ENCODE results near the gene PON2.
"Not testable (repeated sequence)": the region's sequence is repeated elsewhere in the genome, so short reads cannot be mapped to it uniquely, and the experiment has no call there.

PON2 gene

GRCh38 chr7:95469187-95469586 is 34.4 kb upstream of the PON2 start:
- Histone ChIP-seq H3K9me3 (ENCODE audit: insufficient read depth, low read length) (no peaks in the 10 kb centered on the region), H4K20me1 (ENCODE audit: low read depth, low read length) (no peaks in the 10 kb centered on the region), H2AFZ (ENCODE audit: low read depth, low read length, severe bottlenecking) (no peak overlapping the region), H3K79me2 (ENCODE audit: insufficient read depth, low read length) (no peaks in the 10 kb centered on the region), H3K27me3 (ENCODE audit: low read length) (no peaks in the 10 kb centered on the region), H3K36me3 (ENCODE audit: low read length) (no peaks in the 10 kb centered on the region), H3K4me3 (ENCODE audit: insufficient read depth, low read length, poor library complexity, severe bottlenecking) (no peak overlapping the region), H3K27ac (ENCODE audit: low read depth, low read length) (no peak overlapping the region), H3K4me2 (ENCODE audit: low read depth, low read length, poor library complexity, severe bottlenecking) (no peak overlapping the region), H3K9me2 (replicated peaks; ENCODE audit: insufficient read depth, low read length) (no peaks in the 10 kb centered on the region), H3K9ac (ENCODE audit: low read length) (no peak overlapping the region), H3F3A (ENCODE audit: insufficient read depth) (no peaks in the 10 kb centered on the region)
- TF ChIP-seq CTCF (IDR thresholded peaks at IDR 0.05; ENCODE audit: insufficient read depth, low read length, poor library complexity, severe bottlenecking) (no peak), EZH2phosphoT487 (conservative IDR thresholded peaks at IDR 0.05; ENCODE audit: low read length) (no peak)

- Histone ChIP-seq H3K36me3 (ENCODE audit: low read length) (no peaks in the 10 kb centered on the region), H2AFZ (ENCODE audit: low read depth, low read length, severe bottlenecking) (no peak overlapping the region), H3K9me3 (ENCODE audit: insufficient read depth, low read length) (no peaks in the 10 kb centered on the region), H3K9ac (ENCODE audit: low read length) (no peak overlapping the region), H3F3A (ENCODE audit: insufficient read depth) (no peaks in the 10 kb centered on the region), H3K27ac (ENCODE audit: low read depth, low read length) (no peak overlapping the region), H4K20me1 (ENCODE audit: low read depth, low read length) (no peaks in the 10 kb centered on the region), H3K4me2 (ENCODE audit: low read depth, low read length, poor library complexity, severe bottlenecking) (no peak overlapping the region), H3K4me3 (ENCODE audit: insufficient read depth, low read length, poor library complexity, severe bottlenecking) (no peak overlapping the region), H3K79me2 (ENCODE audit: insufficient read depth, low read length) (no peaks in the 10 kb centered on the region), H3K27me3 (ENCODE audit: low read length) (no peaks in the 10 kb centered on the region), H3K9me2 (replicated peaks; ENCODE audit: insufficient read depth, low read length) (no peaks in the 10 kb centered on the region)
- TF ChIP-seq CTCF (IDR thresholded peaks at IDR 0.05; ENCODE audit: insufficient read depth, low read length, poor library complexity, severe bottlenecking): no peak
- no peak for TF ChIP-seq EZH2phosphoT487 (conservative IDR thresholded peaks at IDR 0.05; ENCODE audit: low read length)
Observed at GRCh38 chr7:95467912-95468607, 33.2 kb upstream of the PON2 start.

- H2AFZ ChIP-seq (ENCODE audit: low read depth, low read length, severe bottlenecking); H3K79me2 ChIP-seq (ENCODE audit: insufficient read depth, low read length); H3F3A ChIP-seq (ENCODE audit: insufficient read depth); H3K4me2 ChIP-seq (ENCODE audit: low read depth, low read length, poor library complexity, severe bottlenecking); H3K27me3 ChIP-seq (ENCODE audit: low read length); H3K9me3 ChIP-seq (ENCODE audit: insufficient read depth, low read length); H3K9ac ChIP-seq (ENCODE audit: low read length); H3K4me3 ChIP-seq (ENCODE audit: insufficient read depth, low read length, poor library complexity, severe bottlenecking); H3K27ac ChIP-seq (ENCODE audit: low read depth, low read length); H3K9me2 ChIP-seq (replicated peaks; ENCODE audit: insufficient read depth, low read length); H3K36me3 ChIP-seq (ENCODE audit: low read length); H4K20me1 ChIP-seq (ENCODE audit: low read depth, low read length): not testable (repeated sequence)
Observed at GRCh38 chr7:95460653-95461052, 25.8 kb upstream of the PON2 start.

- H3K27ac ChIP-seq (ENCODE audit: low read depth, low read length): no peak overlapping the region
- H3K36me3 ChIP-seq (ENCODE audit: low read length): no peaks in the 10 kb centered on the region
- TF ChIP-seq EZH2phosphoT487 (conservative IDR thresholded peaks at IDR 0.05; ENCODE audit: low read length) (no peak), CTCF (IDR thresholded peaks at IDR 0.05; ENCODE audit: insufficient read depth, low read length, poor library complexity, severe bottlenecking) (no peak)
Observed at GRCh38 chr7:95457947-95458346, 23.1 kb upstream of the PON2 start.

More at GRCh38 chr7:95457947-95458346, 23.1 kb upstream of the PON2 start:
- H3K4me3 ChIP-seq (ENCODE audit: insufficient read depth, low read length, poor library complexity, severe bottlenecking): no peak overlapping the region
- no peaks in the 10 kb centered on the region for H3F3A ChIP-seq (ENCODE audit: insufficient read depth)
- H3K9me3 ChIP-seq (ENCODE audit: insufficient read depth, low read length): peaks cover 7% of the 10 kb centered on the region; the same call in 1 of the 2 replicates
- H3K4me2 ChIP-seq (ENCODE audit: low read depth, low read length, poor library complexity, severe bottlenecking): no peak overlapping the region
- no peaks in the 10 kb centered on the region for H3K9me2 ChIP-seq (replicated peaks; ENCODE audit: insufficient read depth, low read length)
- no peak overlapping the region for H3K9ac ChIP-seq (ENCODE audit: low read length)
- no peaks in the 10 kb centered on the region for H4K20me1 ChIP-seq (ENCODE audit: low read depth, low read length)
- no peak overlapping the region for H2AFZ ChIP-seq (ENCODE audit: low read depth, low read length, severe bottlenecking)
- no peaks in the 10 kb centered on the region for H3K27me3 ChIP-seq (ENCODE audit: low read length)
- no peaks in the 10 kb centered on the region for H3K79me2 ChIP-seq (ENCODE audit: insufficient read depth, low read length)
